HepG2 (cell line): ENCODE data around the gene ST3GAL2. TPM values are rescaled to one million over a fixed set of nuclear protein-coding genes. Genes with fewer than 3 reads are reported as not detected.

ENCODE experiments used
- CBX5 ChIP-seq: sonication (generic); formaldehyde crosslinking; IDR thresholded peaks from 2 replicates; pipeline ENCODE4 v1.4.0; 2020; ENCODE audit warnings: missing genetic modification reagents, borderline replicate concordance
- ERF ChIP-seq: IDR thresholded peaks from 2 replicates; pipeline ENCODE4 v1.6.1; 2018; ENCODE audit warnings: missing biosample characterization, missing genetic modification reagents
- FLYWCH1 ChIP-seq: sonication (generic); formaldehyde crosslinking; IDR thresholded peaks from 2 replicates; pipeline ENCODE4 v1.8.1; 2023; ENCODE audit warnings: mild to moderate bottlenecking, missing genetic modification reagents
- FOXO1 ChIP-seq: sonication (generic); formaldehyde crosslinking; IDR thresholded peaks from 2 replicates; pipeline ENCODE4 v1.4.0; 2020; ENCODE audit warnings: missing genetic modification reagents
- GATAD2A ChIP-seq: IDR thresholded peaks from 2 replicates; pipeline ENCODE4 v1.6.1; 2016
- HOXA3 ChIP-seq: sonication (generic); formaldehyde crosslinking; IDR thresholded peaks from 2 replicates; pipeline ENCODE4 v1.5.0; 2020; ENCODE audit warnings: missing genetic modification reagents
- KLF16 ChIP-seq, 2 experiments: sonication (generic) in 1 of 2; formaldehyde crosslinking in 1 of 2; IDR thresholded peaks; 2 replicates each; pipeline versions ENCODE4 v1.6.1 to v1.8.0; 2016 to 2023; ENCODE audit warnings: missing genetic modification reagents in 2 of 2, missing compliant biosample characterization in 1 of 2
- MAFG ChIP-seq: sonication (generic); formaldehyde crosslinking; IDR thresholded peaks from 2 replicates; pipeline ENCODE4 v1.5.1; 2020; ENCODE audit warnings: mild to moderate bottlenecking, missing genetic modification reagents
- MED8 ChIP-seq: sonication (generic); formaldehyde crosslinking; IDR thresholded peaks from 2 replicates; pipeline ENCODE4 v1.8.1; 2023; ENCODE audit warnings: mild to moderate bottlenecking, missing genetic modification reagents; ENCODE audit not compliant: insufficient replicate concordance
- MEIS1 ChIP-seq: sonication (generic); formaldehyde crosslinking; IDR thresholded peaks from 2 replicates; pipeline ENCODE4 v1.9.0; 2021; ENCODE audit warnings: mild to moderate bottlenecking, missing genetic modification reagents, moderate library complexity, borderline replicate concordance
- MIER3 ChIP-seq: IDR thresholded peaks from 2 replicates; pipeline ENCODE4 v1.6.1; 2016; ENCODE audit warnings: missing compliant biosample characterization, borderline replicate concordance
- MTA3 ChIP-seq: sonication (generic); formaldehyde crosslinking; IDR thresholded peaks from 2 replicates; pipeline ENCODE4 v1.4.0; 2020; ENCODE audit warnings: missing genetic modification reagents
- MTF2 ChIP-seq: sonication (generic); formaldehyde crosslinking; IDR thresholded peaks from 2 replicates; pipeline ENCODE4 v1.5.0; 2020; ENCODE audit warnings: missing genetic modification reagents, borderline replicate concordance
- NAIF1 ChIP-seq: sonication (generic); formaldehyde crosslinking; IDR thresholded peaks from 2 replicates; pipeline ENCODE4 v1.5.0; 2020; ENCODE audit warnings: mild to moderate bottlenecking, missing genetic modification reagents, borderline replicate concordance
- NRL ChIP-seq: sonication (generic); formaldehyde crosslinking; IDR thresholded peaks from 2 replicates; pipeline ENCODE4 v1.5.0; 2020; ENCODE audit warnings: missing genetic modification reagents, mild to moderate bottlenecking, moderate library complexity, borderline replicate concordance
- PHF8 ChIP-seq: sonication (generic); formaldehyde crosslinking; IDR thresholded peaks from 2 replicates; pipeline ENCODE4 v1.5.0; 2020; ENCODE audit warnings: missing genetic modification reagents
- PTBP1 ChIP-seq: fragments of 200-400 bp; formaldehyde crosslinking; IDR thresholded peaks from 2 replicates; pipeline ENCODE4 v1.6.1; 2018; ENCODE audit warnings: low read length, low read depth; ENCODE audit not compliant: poor library complexity, severe bottlenecking
- RAD51 ChIP-seq: fragments of 450-650 bp; IDR thresholded peaks from 2 replicates; pipeline ENCODE4 v1.6.1; 2016; ENCODE audit warnings: borderline replicate concordance
- RCOR2 ChIP-seq: IDR thresholded peaks from 2 replicates; pipeline ENCODE4 v1.6.1; 2016; ENCODE audit warnings: missing biosample characterization, missing genetic modification reagents
- SRF ChIP-seq: IDR thresholded peaks from 2 replicates; pipeline ENCODE4 v1.6.1; 2011; ENCODE audit warnings: mild to moderate bottlenecking, low read depth, low read length, moderate library complexity
- THAP11 ChIP-seq: IDR thresholded peaks from 2 replicates; pipeline ENCODE4 v1.6.1; 2016; ENCODE audit warnings: missing biosample characterization, missing genetic modification reagents
- U2AF1 ChIP-seq: fragments of 200-400 bp; formaldehyde crosslinking; optimal IDR thresholded peaks from 2 replicates; pipeline ENCODE3; 2017; ENCODE audit warnings: mild to moderate bottlenecking, low read depth, low read length
- ZFY ChIP-seq: sonication (generic); formaldehyde crosslinking; IDR thresholded peaks from 2 replicates; pipeline ENCODE4 v1.4.0; 2020; ENCODE audit warnings: missing genetic modification reagents
- ZNF17 ChIP-seq: sonication (generic); formaldehyde crosslinking; IDR thresholded peaks from 2 replicates; pipeline ENCODE4 v1.5.0; 2020; ENCODE audit warnings: mild to moderate bottlenecking, missing genetic modification reagents
- ZNF451 ChIP-seq: sonication (generic); formaldehyde crosslinking; IDR thresholded peaks from 2 replicates; pipeline ENCODE4 v1.5.0; 2020; ENCODE audit warnings: mild to moderate bottlenecking, missing genetic modification reagents
- polyA plus RNA-seq, 8 experiments: library from polyadenylated mRNA; depleted of rRNA in 3 of 8; stranded (reverse) in 7 of 8; unstranded in 1 of 8; fragments of >200 nt; fragmentation: Illumina TruSeq in 4 of 8; extraction: Trizol in 4 of 8; gene quantifications; 2 replicates each; pipeline versions ENCODE4 v1.2.1 to v1.2.3, GENCODE V29; 2011 to 2016; ENCODE audit warnings: low read depth in 4 of 8, missing spikeins in 1 of 8, mixed read lengths in 1 of 8; ENCODE audit not compliant: insufficient read depth in 1 of 8
- total RNA-seq, 5 experiments: library from RNA; depleted of rRNA; stranded (reverse); fragments of >200 nt; fragmentation: Illumina TruSeq; extraction: Trizol; gene quantifications; 2 replicates each; pipeline ENCODE4 v1.2.3, GENCODE V29; 2016; ENCODE audit warnings: low read depth in 1 of 5
- TF ChIP-seq, protein P1 (sequence below): sonication (generic); formaldehyde crosslinking; IDR thresholded peaks from 2 replicates; pipeline ENCODE4 v1.5.0; 2020; ENCODE audit warnings: missing genetic modification reagents, mild to moderate bottlenecking, borderline replicate concordance
- TF ChIP-seq, protein P2 (sequence below): sonication (generic); formaldehyde crosslinking; IDR thresholded peaks from 2 replicates; pipeline ENCODE4 v1.5.0; 2020; ENCODE audit warnings: mild to moderate bottlenecking, missing genetic modification reagents, borderline replicate concordance
- TF ChIP-seq, protein P3 (sequence below): sonication (generic); formaldehyde crosslinking; IDR thresholded peaks from 2 replicates; pipeline ENCODE4 v1.8.1; 2023; ENCODE audit warnings: mild to moderate bottlenecking, moderate library complexity, missing genetic modification reagents

Gene ST3GAL2
- total and polyA plus RNA-seq, 2 of the 13 experiments (the other 11 are each of a cell fraction or from before 2014, with no cell fraction given): 16.3 to 24.9 TPM

DNA sequence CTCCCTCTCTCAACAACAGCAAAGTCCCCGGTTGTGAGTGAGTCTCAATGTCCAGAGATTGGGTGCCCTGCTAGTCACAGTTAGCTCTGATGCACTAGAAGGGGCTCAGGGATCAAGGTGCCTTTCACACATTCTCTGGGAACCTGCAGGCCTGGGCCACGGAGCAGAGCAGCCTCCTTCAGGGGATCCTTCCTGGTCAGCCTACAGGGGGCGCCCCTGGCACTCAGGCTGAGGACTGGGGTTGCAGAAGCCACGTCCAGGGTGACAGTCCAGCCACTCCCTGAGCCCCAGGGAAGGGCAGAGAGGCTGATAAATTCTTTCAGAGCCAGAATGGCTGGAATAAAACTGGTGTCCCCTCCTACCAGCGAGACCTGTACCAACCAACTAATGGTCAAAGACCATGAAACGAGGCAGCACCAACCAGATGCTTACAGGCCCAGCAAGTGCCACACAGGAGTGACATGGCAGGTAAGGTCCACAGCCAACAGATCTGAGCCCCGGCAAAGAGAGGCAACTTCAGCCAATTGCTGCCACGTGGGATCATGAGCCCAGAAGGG lies 43.5 kb downstream of the ST3GAL2 start (continued):
- TF ChIP-seq MEIS1 (peak; percentile 80; the same call in 1 of the 2 replicates), RCOR2 (CRISPR knock-in tag) (peak; percentile 38; the same call in 1 of the 2 replicates), MTA3 (no peak), NAIF1 (CRISPR knock-in tag) (no peak), ZFY (CRISPR knock-in tag) (peak; percentile 22; the same call in 1 of the 2 replicates), HOXA3 (no peak), FLYWCH1 (CRISPR knock-in tag) (no peak), ERF (CRISPR knock-in tag) (0 out of 2 replicates have a peak, but pooled peaks have one; percentile 31), U2AF1 (peak; percentile 41), MTF2 (CRISPR knock-in tag) (no peak), GATAD2A (0 out of 2 replicates have a peak, but pooled peaks have one; percentile 26), CBX5 (CRISPR knock-in tag) (peak; percentile 55; the same call in 1 of the 2 replicates), MAFG (CRISPR knock-in tag) (no peak), MIER3 (CRISPR knock-in tag) (peak; percentile 19; the same call in 1 of the 2 replicates), ZNF17 (CRISPR knock-in tag) (no peak), ZNF451 (CRISPR knock-in tag) (0 out of 2 replicates have a peak, but pooled peaks have one; percentile 45), NRL (CRISPR knock-in tag) (peak; percentile 16; the same call in 1 of the 2 replicates), KLF16 (CRISPR knock-in tag; IDR thresholded peaks at IDR 0.05) (0 out of 4 replicates have a peak, but pooled peaks of 1 of the 2 experiments have one; percentile 20), PTBP1 (no peak), THAP11 (CRISPR knock-in tag) (peak; percentile 85), MED8 (CRISPR knock-in tag) (no peak), RAD51 (no peak), SRF (0 out of 2 replicates have a peak, but pooled peaks have one; percentile 9), FOXO1 (CRISPR knock-in tag) (0 out of 2 replicates have a peak, but pooled peaks have one; percentile 32), PHF8 (CRISPR knock-in tag) (0 out of 2 replicates have a peak, but pooled peaks have one; percentile 27)
- TF ChIP-seq, protein P1, sequence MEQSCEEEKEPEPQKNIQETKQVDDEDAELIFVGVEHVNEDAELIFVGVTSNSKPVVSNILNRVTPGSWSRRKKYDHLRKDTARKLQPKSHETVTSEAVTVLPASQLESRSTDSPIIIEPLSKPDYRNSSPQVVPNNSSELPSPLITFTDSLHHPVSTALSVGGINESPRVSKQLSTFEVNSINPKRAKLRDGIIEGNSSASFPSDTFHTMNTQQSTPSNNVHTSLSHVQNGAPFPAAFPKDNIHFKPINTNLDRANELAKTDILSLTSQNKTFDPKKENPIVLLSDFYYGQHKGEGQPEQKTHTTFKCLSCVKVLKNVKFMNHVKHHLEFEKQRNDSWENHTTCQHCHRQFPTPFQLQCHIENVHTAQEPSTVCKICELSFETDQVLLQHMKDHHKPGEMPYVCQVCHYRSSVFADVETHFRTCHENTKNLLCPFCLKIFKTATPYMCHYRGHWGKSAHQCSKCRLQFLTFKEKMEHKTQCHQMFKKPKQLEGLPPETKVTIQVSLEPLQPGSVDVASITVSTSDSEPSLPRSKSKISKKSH (CRISPR knock-in tag): peak; percentile 63; the same call in 1 of the 2 replicates
- TF ChIP-seq, protein P2, sequence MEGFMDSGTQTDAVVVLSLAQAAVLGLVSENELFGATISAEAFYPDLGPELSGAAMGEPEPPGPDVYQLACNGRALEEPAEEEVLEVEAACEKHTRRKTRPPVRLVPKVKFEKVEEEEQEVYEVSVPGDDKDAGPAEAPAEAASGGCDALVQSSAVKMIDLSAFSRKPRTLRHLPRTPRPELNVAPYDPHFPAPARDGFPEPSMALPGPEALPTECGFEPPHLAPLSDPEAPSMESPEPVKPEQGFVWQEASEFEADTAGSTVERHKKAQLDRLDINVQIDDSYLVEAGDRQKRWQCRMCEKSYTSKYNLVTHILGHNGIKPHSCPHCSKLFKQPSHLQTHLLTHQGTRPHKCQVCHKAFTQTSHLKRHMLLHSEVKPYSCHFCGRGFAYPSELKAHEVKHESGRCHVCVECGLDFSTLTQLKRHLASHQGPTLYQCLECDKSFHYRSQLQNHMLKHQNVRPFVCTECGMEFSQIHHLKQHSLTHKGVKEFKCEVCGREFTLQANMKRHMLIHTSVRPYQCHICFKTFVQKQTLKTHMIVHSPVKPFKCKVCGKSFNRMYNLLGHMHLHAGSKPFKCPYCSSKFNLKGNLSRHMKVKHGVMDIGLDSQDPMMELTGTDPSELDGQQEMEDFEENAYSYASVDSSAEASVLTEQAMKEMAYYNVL (CRISPR knock-in tag): 0 out of 2 replicates have a peak, but pooled peaks have one; percentile 55
- TF ChIP-seq, protein P3, sequence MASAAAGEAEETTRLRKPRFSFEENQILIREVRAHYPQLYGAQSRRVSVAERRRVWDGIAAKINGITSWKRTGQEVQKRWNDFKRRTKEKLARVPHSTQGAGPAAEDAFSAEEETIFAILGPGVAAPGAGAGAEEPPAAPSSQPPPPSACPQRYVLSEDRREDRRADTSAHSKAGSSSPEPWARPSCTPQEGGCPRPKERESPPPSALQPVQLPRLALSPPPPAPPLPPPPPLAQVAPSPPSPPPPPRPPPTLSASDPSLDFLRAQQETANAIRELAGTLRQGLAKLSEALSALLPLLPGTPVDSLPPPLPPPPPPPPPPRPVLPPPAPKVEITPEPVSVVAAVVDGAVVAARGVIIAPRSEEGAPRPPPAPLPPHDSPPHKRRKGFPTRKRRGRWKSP: 0 out of 2 replicates have a peak, but pooled peaks have one; percentile 26
